Thymus (tissue), 11 donors: Measurements from ENCODE around the gene HSD17B12. TPM values are rescaled to one million over a fixed set of nuclear protein-coding genes. Genes with fewer than 3 reads are reported as not detected.

Source experiments
- DNase-seq, 9 donors: peaks; one replicate each; pipeline ENCODE4 v3.0.0-alpha.2; 2013; ENCODE audit warnings: low spot score in 9 of 9, low read depth in 6 of 9, missing footprints in 1 of 9
- H3K27ac ChIP-seq, 2 donors: one replicate each; pipeline ENCODE4 v1.5.1; 2013; ENCODE audit warnings: control low read depth in 1 of 2, low read depth in 1 of 2, low read length in 1 of 2, mild to moderate bottlenecking in 1 of 2, moderate library complexity in 1 of 2
- H3K27me3 ChIP-seq, 2 donors: one replicate each; pipeline ENCODE4 v1.5.1; 2013; ENCODE audit warnings: low read length in 1 of 2; ENCODE audit not compliant: control insufficient read depth in 2 of 2, insufficient read depth in 1 of 2
- H3K36me3 ChIP-seq, 2 donors: one replicate each; pipeline ENCODE4 v1.5.1; 2013; ENCODE audit warnings: low read length in 1 of 2, mild to moderate bottlenecking in 1 of 2, moderate library complexity in 1 of 2; ENCODE audit not compliant: control insufficient read depth in 2 of 2, insufficient read depth in 2 of 2
- H3K4me1 ChIP-seq, 2 donors: one replicate each; pipeline ENCODE4 v1.5.1; 2013; ENCODE audit warnings: low read length in 2 of 2; ENCODE audit not compliant: control insufficient read depth in 2 of 2, insufficient read depth in 2 of 2
- H3K4me3 ChIP-seq, 2 donors: one replicate each; pipeline ENCODE4 v1.5.1; 2013; ENCODE audit warnings: low read length in 2 of 2, control low read depth in 1 of 2, mild to moderate bottlenecking in 1 of 2
- H3K9me3 ChIP-seq, 2 donors: one replicate each; pipeline ENCODE4 v1.5.1; 2013; ENCODE audit warnings: low read length in 1 of 2, mild to moderate bottlenecking in 1 of 2; ENCODE audit not compliant: control insufficient read depth in 2 of 2, insufficient read depth in 1 of 2
- WGBS: extraction: QIAGEN DNeasy Blood & Tissue Kit; methylation state at CpG from one replicate; pipeline ENCODE4 v1.1.7; 2013; 5-methylcytosine and 5-hydroxymethylcytosine counted together
- polyA plus RNA-seq: library from polyadenylated mRNA; stranded (reverse); fragments of 200-250 nt; gene quantifications from one replicate; pipeline ENCODE4 v1.2.3, GENCODE V29; 2013
- total RNA-seq: library from RNA; stranded (reverse); fragments of 120-200 nt; gene quantifications from one replicate; pipeline ENCODE4 v1.2.4, GENCODE V29; 2013
- donor health status: healthy.

HSD17B12 gene
- total and polyA plus RNA-seq, 2 donors: 18.8 to 32.1 TPM

DNA sequence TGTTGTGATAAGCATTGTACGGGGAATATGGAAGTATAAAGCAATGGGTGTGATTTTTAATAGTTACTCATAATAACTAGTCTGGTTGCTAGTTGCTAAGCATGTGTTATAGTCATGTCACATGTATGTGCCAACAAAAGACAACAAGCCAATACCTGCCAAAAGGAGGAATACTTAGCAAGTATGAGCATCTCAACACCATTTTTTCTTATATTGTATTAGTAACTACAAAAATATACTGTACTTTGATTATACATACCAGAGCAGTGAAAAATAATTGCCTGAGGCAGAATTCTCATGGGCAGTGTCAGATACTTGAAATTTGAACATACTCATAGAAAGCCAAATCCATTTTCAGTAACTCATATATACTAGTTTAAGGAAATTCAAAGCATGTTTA is 137.7 kb downstream of the HSD17B12 start:
- Histone ChIP-seq H3K4me3 (no peak overlapping the region), H3K27me3 (no peaks in the 10 kb centered on the region), H3K36me3 (no peaks in the 10 kb centered on the region), H3K4me1 (no peaks in the 10 kb centered on the region), H3K9me3 (no peaks in the 10 kb centered on the region), H3K27ac (no peak overlapping the region)
- 98% methylated on average over 1 of the region's 1 CpG for WGBS
- DNase-seq: no peak

DNA sequence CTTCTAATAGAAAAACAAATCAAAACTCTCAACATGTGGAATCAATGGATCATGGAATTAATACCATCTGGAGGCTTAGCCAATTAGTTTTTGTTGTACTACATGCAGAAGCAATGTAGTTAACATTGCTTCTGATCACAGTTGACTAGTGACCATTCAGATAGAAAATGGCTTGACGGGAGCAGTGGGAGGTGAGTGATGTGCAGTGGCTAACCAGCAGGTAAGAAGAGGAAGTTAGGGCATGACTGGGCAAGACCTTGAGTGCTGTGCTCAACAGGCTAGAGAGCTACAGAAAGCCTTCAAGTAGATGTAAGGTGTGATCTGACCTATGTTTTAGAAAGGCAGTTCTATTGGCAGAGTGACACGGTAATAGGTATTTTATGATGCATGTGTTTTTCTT is 139.4 kb downstream of the HSD17B12 start:
- H3K9me3 ChIP-seq: no peaks in the 10 kb centered on the region
- WGBS: 98% methylated on average over 2 of the region's 2 CpGs
- H3K36me3 ChIP-seq: no peaks in the 10 kb centered on the region

DNA sequence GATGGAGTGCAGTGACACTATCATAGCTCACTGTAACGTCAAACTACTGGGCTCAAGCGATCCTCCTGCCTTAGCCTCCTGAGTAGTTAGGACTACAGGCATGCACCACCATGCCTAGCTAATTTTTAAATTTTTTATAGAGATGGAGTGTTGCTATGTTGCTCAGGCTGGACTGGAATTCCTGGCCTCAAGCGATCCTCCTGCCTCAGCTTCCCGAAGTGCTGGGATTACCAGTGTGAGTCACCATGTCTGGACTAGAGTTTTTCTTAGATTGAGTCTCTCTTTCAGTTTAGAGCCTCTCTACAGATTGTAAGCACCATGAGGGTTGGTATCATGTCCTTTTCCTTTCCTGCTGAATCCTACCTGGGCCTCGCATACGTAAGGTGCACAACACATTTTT is 142.8 kb downstream of the HSD17B12 start:
- WGBS: 97% methylated on average over 6 of the region's 6 CpGs
- no peaks in the 10 kb centered on the region for H3K27me3 ChIP-seq
- DNase-seq: no peak

More for the DNA sequence above, 139.4 kb downstream of the HSD17B12 start:
- no peak overlapping the region for H3K4me3 ChIP-seq
- no peak for DNase-seq
- no peaks in the 10 kb centered on the region for H3K4me1 ChIP-seq
- H3K27ac ChIP-seq: no peak overlapping the region
- no peaks in the 10 kb centered on the region for H3K27me3 ChIP-seq

DNA sequence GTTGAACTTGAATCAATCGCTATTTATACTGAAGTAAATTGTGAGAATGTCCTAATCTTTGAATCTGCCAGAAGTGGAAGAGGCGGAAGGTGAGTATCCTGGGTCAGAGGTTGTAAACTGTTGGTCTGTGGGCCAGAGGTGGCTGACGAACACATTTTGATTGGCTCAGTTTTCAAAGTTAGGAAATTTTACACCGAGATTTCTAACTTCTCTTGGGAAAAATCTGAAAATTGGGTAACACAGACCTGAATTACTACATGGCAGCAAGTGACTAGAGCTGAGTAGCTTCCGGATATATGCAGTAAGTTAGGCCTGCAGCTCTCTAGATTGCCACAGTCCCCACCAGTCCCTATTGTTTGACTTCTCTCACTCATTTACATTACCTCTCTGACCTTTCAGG is 143.3 kb downstream of the HSD17B12 start:
- H3K27ac ChIP-seq: no peak overlapping the region
- H3K4me1 ChIP-seq: no peaks in the 10 kb centered on the region
- no peaks in the 10 kb centered on the region for H3K27me3 ChIP-seq
- H3K9me3 ChIP-seq: no peaks in the 10 kb centered on the region
- DNase-seq: no peak
- no peak overlapping the region for H3K4me3 ChIP-seq
- WGBS: 98% methylated on average over 5 of the region's 5 CpGs
- no peaks in the 10 kb centered on the region for H3K36me3 ChIP-seq

More for the DNA sequence above, 142.8 kb downstream of the HSD17B12 start:
- Histone ChIP-seq H3K36me3 (no peaks in the 10 kb centered on the region), H3K4me1 (no peaks in the 10 kb centered on the region), H3K27ac (no peak overlapping the region), H3K4me3 (no peak overlapping the region), H3K9me3 (no peaks in the 10 kb centered on the region)

DNA sequence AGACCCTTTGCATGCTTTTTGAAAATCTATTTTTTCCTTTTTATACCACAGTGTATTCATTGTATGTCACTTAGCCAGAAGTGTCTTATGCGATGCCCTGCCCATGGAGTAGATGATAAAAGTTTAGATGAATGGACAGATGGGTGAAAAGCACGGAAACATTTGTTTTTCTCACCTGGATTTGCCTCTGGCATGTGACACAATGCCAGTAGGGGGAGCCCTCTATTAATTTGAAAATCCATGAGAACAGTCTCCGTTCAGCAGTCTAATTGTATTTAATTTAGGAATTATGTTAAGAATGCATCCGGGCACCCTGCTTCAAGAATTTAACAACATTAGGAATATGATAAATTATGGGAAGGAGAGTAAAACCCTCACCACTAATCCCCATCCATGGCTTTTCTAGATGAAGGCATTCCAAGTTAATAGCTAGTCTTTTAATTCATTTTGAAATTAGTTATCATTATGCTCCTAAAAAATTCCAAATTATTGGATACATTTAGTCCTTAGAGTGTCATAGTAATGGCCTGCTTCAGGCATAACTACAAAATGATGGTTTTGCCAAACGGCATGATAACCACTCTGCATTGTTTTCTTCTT is 144.8 kb downstream of the HSD17B12 start:
- 85% methylated on average over 5 of the region's 5 CpGs for WGBS
- Histone ChIP-seq H3K4me1 (no peaks in the 10 kb centered on the region), H3K9me3 (no peaks in the 10 kb centered on the region), H3K4me3 (no peak overlapping the region), H3K36me3 (no peaks in the 10 kb centered on the region), H3K27me3 (no peaks in the 10 kb centered on the region), H3K27ac (no peak overlapping the region)
- peak in 3 of 9 donors; percentile 1 to 19 (median 2) for DNase-seq

DNA sequence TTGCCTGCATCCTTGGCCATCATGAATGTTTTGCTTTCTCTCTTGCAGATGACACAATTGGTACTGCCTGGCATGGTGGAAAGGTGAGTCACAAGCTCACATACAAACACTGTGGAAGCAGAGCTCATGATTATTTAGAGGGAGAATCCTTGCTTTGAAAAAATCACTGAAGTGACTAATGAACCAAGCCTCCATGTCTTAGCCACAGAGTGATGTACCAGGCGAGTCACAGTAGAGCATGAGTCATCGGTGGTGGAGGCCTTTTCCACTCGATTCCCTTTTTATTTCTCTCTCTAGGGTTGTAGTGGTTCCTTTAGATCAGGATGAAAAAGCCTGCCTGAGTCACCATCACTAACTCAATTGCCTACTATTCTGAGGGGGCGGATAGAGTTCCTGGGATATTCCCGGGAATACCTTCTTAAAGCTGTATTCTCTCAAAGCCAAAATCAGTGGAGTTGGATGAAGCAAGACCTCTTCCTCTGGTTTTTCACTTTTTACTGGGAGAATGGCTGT is 150.4 kb downstream of the HSD17B12 start:
- DNase-seq: no peak
- Histone ChIP-seq H3K36me3 (peaks cover 2 to 5% of the 10 kb centered on the region in 2 donors), H3K27me3 (no peaks in the 10 kb centered on the region), H3K4me3 (no peak overlapping the region), H3K4me1 (no peaks in the 10 kb centered on the region), H3K9me3 (no peaks in the 10 kb centered on the region), H3K27ac (no peak overlapping the region)
- 92% methylated on average over 5 of the region's 5 CpGs for WGBS

DNA sequence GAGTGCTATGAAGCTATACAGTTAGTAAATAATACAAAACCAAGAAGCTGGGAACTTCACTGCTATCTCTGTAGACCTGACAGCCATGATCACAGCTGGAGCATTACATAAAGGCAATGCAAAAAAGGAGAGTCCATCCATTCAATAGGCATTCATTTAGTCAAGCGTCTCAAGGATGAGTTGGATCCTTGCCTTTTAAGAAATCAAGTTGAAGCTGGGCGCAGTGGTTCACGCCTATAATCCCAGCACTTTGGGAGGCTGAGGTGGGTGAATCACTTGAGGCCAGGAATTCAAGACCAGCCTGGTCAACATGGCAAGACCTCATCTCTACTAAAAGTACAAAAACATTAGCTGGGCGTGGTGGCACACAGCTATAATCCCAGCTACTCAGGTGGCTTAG is 152.0 kb downstream of the HSD17B12 start:
- Histone ChIP-seq H3K27me3 (no peaks in the 10 kb centered on the region), H3K4me3 (no peak overlapping the region), H3K27ac (no peak overlapping the region), H3K9me3 (no peaks in the 10 kb centered on the region), H3K4me1 (no peaks in the 10 kb centered on the region), H3K36me3 (peaks cover 2 to 5% of the 10 kb centered on the region in 2 donors)
- WGBS: over 99% methylated on average over 4 of the region's 4 CpGs
- DNase-seq: no peak

DNA sequence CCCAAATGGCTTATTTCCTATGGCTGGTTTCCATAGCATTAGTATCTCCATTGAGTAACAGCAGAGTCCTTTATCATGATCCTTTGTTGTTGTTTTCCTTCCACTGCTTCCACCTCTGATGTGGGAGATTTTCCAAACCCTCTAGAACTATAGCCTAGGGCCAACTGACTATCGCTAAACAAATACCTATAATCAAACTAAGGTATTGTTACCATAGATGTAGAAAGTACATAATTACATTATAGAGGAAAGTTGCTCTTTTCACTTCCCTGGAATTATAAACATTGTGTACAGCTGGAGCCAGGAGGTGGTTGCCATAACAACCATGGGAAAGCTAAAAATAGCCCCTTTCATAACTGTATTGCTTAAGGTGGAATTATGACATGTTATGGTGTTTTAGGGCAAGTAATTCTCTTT is 153.1 kb downstream of the HSD17B12 start:
- no peak overlapping the region for H3K4me3 ChIP-seq
- 99% methylated on average over 1 of the region's 1 CpG for WGBS
- H3K9me3 ChIP-seq: no peaks in the 10 kb centered on the region
- no peak overlapping the region for H3K27ac ChIP-seq
- no peaks in the 10 kb centered on the region for H3K4me1 ChIP-seq
- peaks cover 2 to 5% of the 10 kb centered on the region in 2 donors for H3K36me3 ChIP-seq
- no peaks in the 10 kb centered on the region for H3K27me3 ChIP-seq
- DNase-seq: no peak

DNA sequence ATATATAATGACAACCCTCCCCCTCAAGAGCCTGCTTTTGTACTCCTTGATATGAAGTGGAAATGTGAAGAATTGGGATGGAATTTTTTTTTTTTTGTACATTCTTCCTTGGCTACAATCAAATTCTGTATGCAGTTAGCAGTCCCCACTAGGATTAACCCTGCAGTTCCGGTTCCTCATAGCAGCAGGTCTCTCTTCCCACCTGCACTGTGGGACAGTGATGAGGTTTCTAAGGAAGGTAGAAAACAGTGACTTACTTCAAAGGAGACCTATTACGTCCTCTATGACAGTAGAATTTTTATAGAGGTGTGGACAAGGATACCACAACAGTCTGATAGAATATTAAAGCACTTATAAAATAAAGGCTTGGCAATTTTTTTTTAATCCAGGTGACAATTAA is 153.7 kb downstream of the HSD17B12 start:
- no peak overlapping the region for H3K27ac ChIP-seq
- H3K27me3 ChIP-seq: no peaks in the 10 kb centered on the region
- peaks cover 2 to 5% of the 10 kb centered on the region in 2 donors for H3K36me3 ChIP-seq
- no peaks in the 10 kb centered on the region for H3K9me3 ChIP-seq
- H3K4me3 ChIP-seq: no peak overlapping the region
- 99% methylated on average over 2 of the region's 2 CpGs for WGBS
- no peaks in the 10 kb centered on the region for H3K4me1 ChIP-seq
- no peak for DNase-seq
